Heart left ventricle (tissue), 16 donors: ENCODE data around the gene ROCK2. TPM values are rescaled to one million over a fixed set of nuclear protein-coding genes. Genes with fewer than 3 reads are reported as not detected.

Experiments
- ATAC-seq, 4 donors: fragments of 200-7000 bp; cut with Tn5 transposase; one replicate each; pipeline ENCODE4 v1.9.1; 2020 to 2022; ENCODE audit warnings: moderate library complexity in 4 of 4, mild to moderate bottlenecking in 3 of 4, moderate number of reproducible peaks in 1 of 4
- DNase-seq, 5 donors: peaks; one replicate each; pipeline ENCODE4 v3.0.0-alpha.2; 2020
- H3K27ac ChIP-seq, 12 donors: fragments of 200-600 bp; sonication (generic) in 4 of 12; one replicate each; pipeline versions ENCODE4 v1.5.0 to v1.8.0; 2016 to 2022; ENCODE audit warnings: mild to moderate bottlenecking in 2 of 12
- H3K27me3 ChIP-seq, 9 donors: fragments of 200-600 bp; sonication (generic) in 2 of 9; one replicate each; pipeline versions ENCODE4 v1.5.1 to v1.8.0; 2016 to 2022; ENCODE audit warnings: mild to moderate bottlenecking in 3 of 9
- H3K36me3 ChIP-seq, 9 donors: fragments of 200-600 bp; sonication (generic) in 2 of 9; one replicate each; pipeline versions ENCODE4 v1.5.0 to v1.8.0; 2018 to 2022; ENCODE audit warnings: mild to moderate bottlenecking in 2 of 9
- H3K4me1 ChIP-seq, 12 donors: fragments of 200-600 bp; sonication (generic) in 4 of 12; one replicate each; pipeline versions ENCODE4 v1.5.0 to v1.8.0; 2016 to 2022; ENCODE audit warnings: mild to moderate bottlenecking in 3 of 12
- H3K4me3 ChIP-seq, 12 donors: fragments of 200-600 bp; sonication (generic) in 4 of 12; one replicate each; pipeline versions ENCODE4 v1.5.0 to v1.8.0; 2017 to 2022; ENCODE audit warnings: mild to moderate bottlenecking in 9 of 12, moderate library complexity in 4 of 12
- H3K9me3 ChIP-seq, 12 donors: fragments of 200-600 bp; sonication (generic) in 4 of 12; one replicate each; pipeline versions ENCODE4 v1.5.0 to v1.8.0; 2016 to 2022; ENCODE audit warnings: mild to moderate bottlenecking in 1 of 12
- CTCF ChIP-seq, 12 donors: fragments of 200-600 bp; sonication (generic) in 4 of 12; IDR thresholded peaks; one replicate each; pipeline versions ENCODE4 v1.5.0 to v1.8.0; 2018 to 2022; ENCODE audit warnings: antibody characterized with exemption in 12 of 12, mild to moderate bottlenecking in 5 of 12
- POLR2A ChIP-seq, 2 donors: fragments of 450-650 bp; IDR thresholded peaks; one replicate each; pipeline ENCODE4 v1.6.1; 2017; ENCODE audit warnings: antibody characterized with exemption in 2 of 2, mild to moderate bottlenecking in 2 of 2, moderate library complexity in 2 of 2
- whole genome bisulfite sequencing, 4 donors: extraction: QIAGEN DNeasy Blood & Tissue Kit in 2 of 4; methylation state at CpG; one replicate each; pipeline versions ENCODE4 v1.1.5 to v1.1.7; 2013 to 2018; 5-methylcytosine and 5-hydroxymethylcytosine counted together
- intact Hi-C, 10 donors: fragments of 100-400 bp; cut with DNase I; formaldehyde crosslinking; loops; one replicate each; pipeline versions ENCODE4 v1.11.1 to v1.14.2; 2022
- polyA plus RNA-seq, 2 donors: library from polyadenylated mRNA; stranded (reverse); fragments of 200-250 nt; gene quantifications; one replicate each; pipeline ENCODE4 v1.2.3, GENCODE V29; 2013
- total RNA-seq, 9 donors: library from RNA; depleted of rRNA in 2 of 9; stranded (reverse); fragments of >200 nt in 2 of 9; fragmentation: NEBNext Ultra II Directional in 3 of 9; extraction: Animal tissue kit (Norgen Biotek cat#: 25700) in 3 of 9; gene quantifications; one replicate each; pipeline versions ENCODE4 v1.1.0 to v1.2.4, GENCODE V29; 2016 to 2023
- donor health status: ischemic (EF 13 %, LVEDD 7.1; RV severe dilation, severe dysfunction).
- donor health status: healthy with polysubstance abuse.
- donor health status: DM: no; HTN: yes; CAD: no.
- donor health status: DM: no; HTN: no; CAD: no.
- donor health status: ischemic (EF 25% LVEDD 6.9; RV normal size, moderate dysfunction).
- donor health status: ischemic (EF 25% LVEDD 5.7; RV mildly dilated, moderate dysfunction).
- donor health status: healthy.
- donor health status: DM: yes; HTN: yes; CAD: no.
- donor health status: ischemic (EF 35%, LVEDD 5.7; RV mildly dilated, moderate dysfunction).
- donor health status: nonischemic (EF 11% LVEDD 7.7; RV severe dilation, severe dysfunction).
- donor health status: DM: yes; HTN: yes; CAD: no.
- donor health status: PGD.
- donor health status: ischemic (EF 29% LVEDD 5.4; RV normal size, mild dysfunction).
- donor health status: nonischemic (EF 23%, LVEDD 6.1; RV moderate dilation, normal function).

ROCK2 gene
- total and polyA plus RNA-seq, 11 donors = 6.1 to 44.3 (median 38.0) TPM

- H3K4me1 ChIP-seq = peaks cover 0 to 51% (median 35%) of the 10 kb centered on the region in 12 donors
- H3K27me3 ChIP-seq = no peaks in the 10 kb centered on the region
- H3K36me3 ChIP-seq = no peaks in the 10 kb centered on the region
- intact Hi-C loops = no loop called here
- no peak for ATAC-seq
- no peak for DNase-seq
- no peak overlapping the region for H3K27ac ChIP-seq
- no peak overlapping the region for H3K4me3 ChIP-seq
- H3K9me3 ChIP-seq = no peaks in the 10 kb centered on the region
- TF ChIP-seq POLR2A (IDR thresholded peaks at IDR 0.05) = no peak
- no peak for TF ChIP-seq CTCF (IDR thresholded peaks at IDR 0.05)
Observed at GRCh38 chr2:11319939-11320338, 24.5 kb downstream of the ROCK2 start.

GRCh38 chr2:11315074-11315705, 29.2 kb downstream of the ROCK2 start:
- Histone ChIP-seq H3K4me3 (no peak overlapping the region), H3K27ac (no peak overlapping the region), H3K27me3 (no peaks in the 10 kb centered on the region), H3K9me3 (no peaks in the 10 kb centered on the region), H3K4me1 (peaks cover 0 to 43% (median 33%) of the 10 kb centered on the region in 12 donors), H3K36me3 (no peaks in the 10 kb centered on the region)
- intact Hi-C loops = no loop called here
- 92 to 97% (median 96%) methylated on average over 1 of the region's 1 CpG for WGBS, 4 donors
- DNase-seq (no peak), ATAC-seq (peak in 1 of 4 donors; percentile 36)
- TF ChIP-seq CTCF (IDR thresholded peaks at IDR 0.05) (no peak), POLR2A (IDR thresholded peaks at IDR 0.05) (no peak)

GRCh38 chr2:11314487-11314886, 29.9 kb downstream of the ROCK2 start:
- TF ChIP-seq CTCF (IDR thresholded peaks at IDR 0.05) (no peak), POLR2A (IDR thresholded peaks at IDR 0.05) (no peak)
- ATAC-seq (peak in 1 of 4 donors; percentile 42), DNase-seq (no peak)
- no peaks in the 10 kb centered on the region for H3K36me3 ChIP-seq
- no peaks in the 10 kb centered on the region for H3K27me3 ChIP-seq
- H3K27ac ChIP-seq = no peak overlapping the region
- 88 to 100% (median 97%) methylated on average over 1 of the region's 1 CpG for WGBS, 4 donors
- intact Hi-C loops = no loop called here
- no peaks in the 10 kb centered on the region for H3K9me3 ChIP-seq
- H3K4me1 ChIP-seq = peaks cover 0 to 45% (median 33%) of the 10 kb centered on the region in 12 donors
- no peak overlapping the region for H3K4me3 ChIP-seq

- no peak overlapping the region for H3K27ac ChIP-seq
Observed at GRCh38 chr2:11312770-11313471, 31.5 kb downstream of the ROCK2 start.

More at GRCh38 chr2:11312770-11313471, 31.5 kb downstream of the ROCK2 start:
- WGBS, 4 donors = 95% methylated on average over 6 of the region's 6 CpGs
- Histone ChIP-seq H3K4me3 (no peak overlapping the region), H3K36me3 (no peaks in the 10 kb centered on the region), H3K9me3 (no peaks in the 10 kb centered on the region), H3K27me3 (no peaks in the 10 kb centered on the region), H3K4me1 (peaks cover 0 to 45% (median 34%) of the 10 kb centered on the region in 12 donors)
- TF ChIP-seq POLR2A (IDR thresholded peaks at IDR 0.05) (no peak), CTCF (IDR thresholded peaks at IDR 0.05) (no peak)
- ATAC-seq (no peak), DNase-seq (no peak)
- intact Hi-C loops = no loop called here
